Hindlimb muscle (tissue), 1 donor: Measurements from ENCODE around the gene MCF2L. TPM values are rescaled to one million over a fixed set of nuclear protein-coding genes. Genes with fewer than 3 reads are reported as not detected.

Experiments
- polyA plus RNA-seq: library from polyadenylated mRNA; unstranded; fragments of 120-200 nt; gene quantifications from one replicate; pipeline ENCODE4 v1.2.1, GENCODE V29; 2013; ENCODE audit not compliant: insufficient read length

Gene MCF2L
- polyA plus RNA-seq, 1 donor: 23.3 TPM

Other genes with a start within 250 kb of the MCF2L start
- gene F7, start 136.6 kb downstream of the MCF2L start, polyA plus RNA-seq: 1.0 TPM
- gene F10, start 153.6 kb downstream of the MCF2L start, polyA plus RNA-seq: 17.2 TPM
- 0.17 TPM for gene PROZ, start 189.4 kb downstream of the MCF2L start, polyA plus RNA-seq
- gene PCID2, start 239.5 kb downstream of the MCF2L start, polyA plus RNA-seq: 37.6 TPM
- gene CUL4A, start 240.4 kb downstream of the MCF2L start, polyA plus RNA-seq: 72.9 TPM